OCI-LY1 (cell line): ENCODE results near the gene SH3BP1.

Experiments used
- CTCF ChIP-seq: fragments of 200-600 bp; sonication (generic), shearing (Covaris generic); IDR thresholded peaks from 2 replicates; pipeline ENCODE4 v1.5.1; 2017; ENCODE audit warnings: mild to moderate bottlenecking, antibody characterized with exemption, low read length, moderate library complexity, mixed read lengths
- EZH2 ChIP-seq: fragments of 200-600 bp; sonication (generic), shearing (Covaris generic); IDR thresholded peaks from 2 replicates; pipeline ENCODE4 v1.8.0; 2017; ENCODE audit warnings: borderline replicate concordance, mixed run types, mild to moderate bottlenecking, antibody characterized with exemption, low read length, moderate library complexity, mixed read lengths

- TF ChIP-seq CTCF (no peak), EZH2 (no peak)
These were observed 11.1 kb downstream of the SH3BP1 start for GRCh38 chr22:37650463-37651136.
